Natural killer cell treated with Interleukin-12 subunit alpha and Interleukin-12 subunit beta and Interleukin-15 and Interleukin-18, amount 100 ng/mL, for 72 hours (primary cell): ENCODE results near the gene THRB. TPM values are rescaled to one million over a fixed set of nuclear protein-coding genes. Genes with fewer than 3 reads are reported as not detected.

Experiments
- ATAC-seq, 2 donors: fragments of 150-1000 bp; cut with Tn5 transposase in 1 of 2; sonication (Bioruptor Pico), chemical (Tn5 transposase) in 1 of 2; 2 replicates each; pipeline ENCODE4 v1.10.0; 2021
- DNase-seq: peaks from one replicate; pipeline ENCODE4 v3.0.0; 2022; ENCODE audit warnings: low spot score
- H3K27ac Mint-ChIP-seq, 2 donors: 1 replicate in 1 of 2; 2 replicates in 1 of 2; pipeline ENCODE4 v1.8.0; 2022; ENCODE audit warnings: mixed read lengths in 2 of 2, mild to moderate bottlenecking in 1 of 2, moderate library complexity in 1 of 2
- H3K27me3 Mint-ChIP-seq, 2 donors: 1 replicate in 1 of 2; 2 replicates in 1 of 2; pipeline ENCODE4 v1.8.0; 2022; ENCODE audit warnings: mixed read lengths in 2 of 2
- H3K36me3 Mint-ChIP-seq: one replicate; pipeline ENCODE4 v1.8.0; 2022; ENCODE audit warnings: mixed read lengths
- H3K4me1 Mint-ChIP-seq, 2 donors: 1 replicate in 1 of 2; 2 replicates in 1 of 2; pipeline ENCODE4 v1.8.0; 2022; ENCODE audit warnings: low read depth in 2 of 2, mixed read lengths in 2 of 2, mild to moderate bottlenecking in 1 of 2
- H3K4me3 Mint-ChIP-seq: one replicate; pipeline ENCODE4 v1.8.0; 2022; ENCODE audit warnings: mixed read lengths
- H3K9me3 Mint-ChIP-seq: 2 replicates; pipeline ENCODE4 v1.8.0; 2022; ENCODE audit warnings: mixed read lengths
- total RNA-seq, 2 donors: library from RNA; stranded (reverse); gene quantifications; one replicate each; pipeline ENCODE4 v1.2.3, GENCODE V29; 2022

The THRB gene
- total RNA-seq, 2 donors from 2014 or later: 0.22 TPM; not detected in 1

DNA sequence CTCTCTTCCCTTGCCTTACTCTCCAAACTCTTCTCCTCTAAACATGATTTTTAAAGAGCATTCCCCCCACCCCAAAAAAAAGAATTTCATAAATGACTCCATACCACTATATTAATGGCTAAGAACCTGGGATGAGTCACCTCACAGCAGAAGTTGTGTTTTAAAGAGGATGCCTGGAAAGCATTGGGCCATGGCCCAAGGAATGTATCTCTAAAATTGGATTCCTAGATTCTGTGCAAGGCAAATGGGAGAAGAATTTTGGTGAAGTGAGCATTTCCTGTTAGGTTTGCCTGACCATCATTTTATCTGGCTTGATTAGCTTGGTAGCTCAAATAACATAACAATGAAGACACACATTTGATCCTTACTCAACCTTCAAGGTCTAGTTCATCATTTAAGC is 298.1 kb downstream of the THRB start:
- Mint-ChIP-seq H3K4me3 (no peak overlapping the region), H3K36me3 (no peaks in the 10 kb centered on the region), H3K9me3 (no peaks in the 10 kb centered on the region), H3K27ac (no peak overlapping the region), H3K4me1 (no peaks in the 10 kb centered on the region), H3K27me3 (peaks cover 1 to 7% of the 10 kb centered on the region in 2 donors)
- ATAC-seq: no peak
- DNase-seq: no peak

DNA sequence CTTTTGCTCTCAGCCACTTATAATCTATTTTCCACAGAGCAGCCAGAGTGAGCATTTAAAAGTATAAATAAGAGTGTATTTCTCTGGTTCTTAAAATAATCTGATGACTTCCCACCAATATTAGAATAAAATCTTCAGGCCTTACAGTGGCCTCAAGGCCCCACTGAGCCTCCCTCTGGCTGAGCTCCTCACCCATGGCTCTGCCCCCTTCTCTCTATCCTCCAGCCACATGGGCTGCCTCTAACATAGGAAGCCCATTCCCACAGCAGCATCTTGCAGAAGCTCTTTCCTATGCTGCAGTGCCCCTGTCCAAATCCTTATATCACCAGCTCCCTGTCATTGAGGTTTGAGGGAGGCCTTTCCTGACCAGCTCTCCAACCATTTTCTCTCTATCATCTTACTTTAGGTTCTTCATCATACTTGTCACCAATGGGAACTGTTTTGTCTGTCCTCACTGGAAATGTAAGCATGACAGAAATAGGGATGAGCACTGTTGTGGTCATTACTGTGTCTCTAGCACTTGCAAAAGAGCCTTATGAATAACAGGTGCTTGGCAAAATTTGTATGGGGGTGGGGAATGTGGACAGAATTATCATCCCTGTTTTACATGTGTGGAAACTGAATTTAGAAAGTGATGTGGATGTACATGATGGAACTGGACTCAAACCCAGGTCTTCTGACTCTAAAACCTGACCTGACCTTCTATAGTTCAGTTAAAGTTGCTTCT is 299.0 kb downstream of the THRB start:
- H3K9me3 Mint-ChIP-seq: no peaks in the 10 kb centered on the region
- H3K4me1 Mint-ChIP-seq: no peaks in the 10 kb centered on the region
- ATAC-seq (no peak), DNase-seq (no peak)
- H3K36me3 Mint-ChIP-seq: no peaks in the 10 kb centered on the region
- H3K27me3 Mint-ChIP-seq: peaks cover 0 to 7% of the 10 kb centered on the region in 2 donors
- H3K4me3 Mint-ChIP-seq: no peak overlapping the region
- H3K27ac Mint-ChIP-seq: no peak overlapping the region

DNA sequence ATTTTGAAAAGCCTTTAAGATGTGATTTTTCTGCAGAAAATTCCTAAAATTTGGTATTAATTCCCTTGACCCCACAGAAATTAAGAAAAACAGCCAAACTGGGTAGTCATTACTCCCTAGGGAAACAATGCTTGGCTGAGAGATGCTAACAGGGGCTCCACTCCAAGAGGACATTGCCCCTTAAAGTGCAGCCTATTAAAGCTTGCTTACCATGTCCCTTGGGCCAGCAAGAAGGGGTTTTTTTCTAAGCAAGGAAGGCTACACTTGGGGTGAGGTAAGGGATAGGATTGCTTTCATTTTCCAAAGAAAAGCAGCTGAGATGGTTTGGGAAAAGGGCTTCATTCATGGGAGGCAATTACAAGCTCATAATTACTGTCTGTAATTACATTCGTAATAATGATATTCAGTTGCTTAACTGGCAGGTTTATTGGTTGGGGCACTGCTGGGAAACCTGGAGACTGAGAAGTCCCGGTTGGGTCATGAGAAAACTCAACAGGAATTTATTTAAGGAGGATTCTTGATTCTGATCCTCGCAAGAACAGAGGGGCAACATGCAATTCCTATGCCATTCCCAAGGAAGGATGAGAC is 302.1 kb downstream of the THRB start:
- Mint-ChIP-seq H3K36me3 (no peaks in the 10 kb centered on the region), H3K9me3 (no peaks in the 10 kb centered on the region), H3K27ac (no peak overlapping the region), H3K4me3 (no peak overlapping the region), H3K27me3 (peaks cover 0 to 3% of the 10 kb centered on the region in 2 donors), H3K4me1 (no peaks in the 10 kb centered on the region)
- DNase-seq (no peak), ATAC-seq (no peak)

DNA sequence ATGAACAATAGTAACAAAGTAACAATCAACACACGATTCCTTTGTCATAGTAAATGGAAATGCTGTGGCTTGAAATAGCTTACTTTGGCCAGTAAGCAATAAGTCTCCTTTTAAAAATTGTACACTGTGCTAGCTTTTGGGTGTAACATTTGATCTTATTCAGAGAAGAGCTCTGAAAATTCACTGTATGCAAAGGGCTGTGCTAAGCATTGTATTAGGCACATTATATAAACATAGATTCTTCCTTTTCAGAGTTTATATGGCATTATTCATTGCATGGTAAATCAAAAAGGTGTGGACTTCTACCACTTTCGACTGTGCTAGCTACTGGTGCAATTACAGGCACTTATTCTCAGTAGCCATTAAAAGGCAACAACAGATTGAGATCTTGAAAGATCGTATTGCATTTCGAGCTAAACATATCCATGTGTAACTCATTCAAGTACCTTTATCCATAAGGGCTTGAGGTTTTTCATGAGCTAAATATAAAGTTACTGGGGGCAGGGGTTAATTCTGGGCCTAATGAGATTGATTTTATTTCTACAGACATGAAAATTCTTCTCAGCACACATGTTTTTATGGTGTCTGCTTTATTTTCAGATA is 302.7 kb downstream of the THRB start:
- H3K27me3 Mint-ChIP-seq: peaks cover 0 to 3% of the 10 kb centered on the region in 2 donors
- DNase-seq (no peak), ATAC-seq (no peak)
- H3K27ac Mint-ChIP-seq: no peak overlapping the region
- H3K36me3 Mint-ChIP-seq: no peaks in the 10 kb centered on the region
- H3K4me1 Mint-ChIP-seq: no peaks in the 10 kb centered on the region
- no peaks in the 10 kb centered on the region for H3K9me3 Mint-ChIP-seq
- H3K4me3 Mint-ChIP-seq: no peak overlapping the region

DNA sequence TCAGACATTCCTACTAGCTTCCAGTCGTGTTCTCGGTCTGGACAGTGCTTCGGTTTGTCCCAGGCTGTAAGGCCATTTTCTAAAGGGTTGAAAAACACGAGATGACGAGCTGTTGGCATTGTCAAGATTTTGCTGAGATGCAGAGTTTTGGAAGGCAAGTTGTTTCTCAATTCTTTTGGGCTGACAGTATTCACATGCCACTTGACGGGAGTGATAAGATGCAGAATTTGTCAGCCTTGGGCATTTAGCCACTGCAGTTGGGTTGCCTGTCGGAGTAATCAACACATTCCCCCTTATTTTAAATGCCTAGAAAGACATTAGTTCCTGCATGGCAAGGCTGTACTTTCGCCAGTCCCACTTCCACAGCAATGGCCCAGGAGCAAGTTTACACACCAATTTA is 304.4 kb downstream of the THRB start:
- Mint-ChIP-seq H3K4me1 (no peaks in the 10 kb centered on the region), H3K27me3 (no peaks in the 10 kb centered on the region), H3K27ac (no peak overlapping the region), H3K36me3 (no peaks in the 10 kb centered on the region), H3K9me3 (no peaks in the 10 kb centered on the region), H3K4me3 (no peak overlapping the region)
- ATAC-seq: no peak
- no peak for DNase-seq

DNA sequence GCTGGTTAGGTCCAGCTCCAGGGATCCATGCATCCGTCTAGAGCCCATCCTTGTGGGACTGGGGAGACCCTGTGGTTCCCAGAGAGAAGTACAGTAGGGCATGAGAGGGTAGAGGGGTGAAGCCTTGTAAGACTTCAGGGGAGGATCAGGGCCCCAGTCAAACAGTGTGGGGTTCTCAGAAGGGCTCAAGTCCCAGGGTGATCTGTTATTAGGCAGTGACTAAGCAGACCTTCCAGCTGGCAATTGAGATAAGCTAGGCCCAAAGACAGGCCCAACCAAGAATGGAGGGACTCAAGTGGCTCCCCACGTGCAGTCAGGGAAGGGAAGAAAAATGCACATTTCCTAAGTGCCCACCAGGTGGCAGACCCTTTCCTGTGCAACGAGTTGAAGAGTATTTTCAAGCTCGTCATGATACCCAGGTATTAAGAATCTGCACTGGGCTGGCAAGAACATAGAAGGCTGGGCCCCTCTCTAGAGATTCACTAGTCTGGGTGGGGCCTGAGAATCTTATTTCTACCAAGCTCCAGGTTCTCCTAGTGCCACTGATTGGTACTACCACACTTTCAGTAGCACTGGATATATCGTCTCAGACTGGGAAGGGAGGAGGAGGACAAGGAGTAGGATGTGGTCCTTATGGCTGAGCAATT is 308.8 kb downstream of the THRB start:
- Mint-ChIP-seq H3K4me3 (no peak overlapping the region), H3K36me3 (no peaks in the 10 kb centered on the region), H3K9me3 (no peaks in the 10 kb centered on the region), H3K27me3 (no peaks in the 10 kb centered on the region), H3K27ac (no peak overlapping the region), H3K4me1 (no peaks in the 10 kb centered on the region)
- no peak for DNase-seq
- ATAC-seq: peak; percentile 52 to 58

DNA sequence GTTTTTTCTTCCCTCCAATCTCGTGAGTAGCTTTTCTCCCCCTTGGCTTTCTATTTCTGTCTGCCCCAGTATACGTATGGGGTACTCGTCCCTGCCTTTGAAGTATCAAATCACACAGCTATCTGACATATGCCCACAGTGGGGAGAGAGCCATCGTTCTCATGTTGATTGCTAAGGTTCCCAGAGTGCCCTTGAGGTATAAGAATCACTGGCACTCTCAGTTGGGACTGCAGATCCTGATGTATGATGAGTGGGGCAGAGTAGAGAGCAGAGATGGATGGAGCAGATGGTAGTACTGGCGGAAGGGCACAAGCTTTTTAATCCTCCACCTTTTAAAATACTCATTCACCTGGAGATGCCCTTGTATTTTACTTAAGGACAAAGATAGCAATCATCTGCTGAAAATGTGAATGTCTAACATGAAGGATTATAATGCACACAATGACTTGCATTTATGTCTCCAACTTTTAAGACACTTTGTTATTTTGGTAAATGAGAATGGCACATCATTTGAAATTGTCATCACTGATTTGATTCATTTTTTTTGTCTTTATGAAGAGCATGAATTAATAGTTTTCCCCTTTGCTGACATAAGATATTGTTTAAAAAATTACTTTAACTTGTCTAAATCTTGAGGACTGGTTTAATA is 310.0 kb downstream of the THRB start:
- ATAC-seq: no peak
- Mint-ChIP-seq H3K27ac (peak overlapping the region in 1 of 2 donors; percentile 12), H3K27me3 (no peaks in the 10 kb centered on the region), H3K9me3 (no peaks in the 10 kb centered on the region), H3K4me1 (no peaks in the 10 kb centered on the region), H3K36me3 (no peaks in the 10 kb centered on the region), H3K4me3 (no peak overlapping the region)
- no peak for DNase-seq

DNA sequence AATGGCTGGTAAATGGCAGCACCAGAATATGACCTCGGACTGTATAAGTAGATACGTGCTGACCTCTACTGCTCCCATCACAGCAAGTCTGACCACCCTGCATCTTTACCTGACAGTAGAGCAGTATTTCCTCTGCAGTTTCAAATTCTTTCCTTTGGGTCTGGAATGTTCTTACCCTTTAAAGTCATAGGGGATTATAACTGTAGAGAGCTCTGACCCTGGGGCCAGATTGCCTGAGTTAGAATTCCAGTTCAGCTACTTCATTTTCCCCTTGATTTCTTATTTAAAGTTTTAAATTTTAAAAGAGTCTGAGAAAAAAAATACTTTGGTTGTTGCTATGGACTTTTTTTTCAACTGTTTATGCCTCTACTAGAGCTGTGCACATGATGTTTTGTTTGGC is 311.9 kb downstream of the THRB start:
- Mint-ChIP-seq H3K9me3 (no peaks in the 10 kb centered on the region), H3K36me3 (no peaks in the 10 kb centered on the region), H3K4me1 (no peaks in the 10 kb centered on the region), H3K4me3 (no peak overlapping the region), H3K27me3 (no peaks in the 10 kb centered on the region), H3K27ac (no peak overlapping the region)
- DNase-seq: no peak
- ATAC-seq: no peak

DNA sequence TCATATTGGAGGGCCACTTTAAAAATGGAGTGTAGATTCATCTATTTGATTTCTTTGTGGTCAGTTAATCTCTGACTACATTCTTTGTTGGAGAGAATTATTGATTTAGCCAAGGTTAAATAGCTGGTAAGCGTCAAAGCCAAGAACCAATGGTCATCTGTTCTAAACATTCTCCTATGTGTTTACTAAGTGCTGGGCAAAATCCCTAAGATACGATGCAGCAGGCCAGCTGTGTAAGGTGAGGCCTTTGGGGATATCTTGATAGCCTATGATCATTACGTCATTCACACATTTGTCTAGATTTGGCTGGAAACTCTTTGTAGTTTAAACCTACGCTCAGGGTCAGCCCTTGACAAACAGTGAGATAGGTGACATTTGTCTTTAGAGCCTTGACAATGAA is 313.4 kb downstream of the THRB start:
- no peaks in the 10 kb centered on the region for H3K36me3 Mint-ChIP-seq
- H3K9me3 Mint-ChIP-seq: no peaks in the 10 kb centered on the region
- no peaks in the 10 kb centered on the region for H3K27me3 Mint-ChIP-seq
- H3K27ac Mint-ChIP-seq: no peak overlapping the region
- no peak for ATAC-seq
- no peaks in the 10 kb centered on the region for H3K4me1 Mint-ChIP-seq
- no peak for DNase-seq
- H3K4me3 Mint-ChIP-seq: no peak overlapping the region

DNA sequence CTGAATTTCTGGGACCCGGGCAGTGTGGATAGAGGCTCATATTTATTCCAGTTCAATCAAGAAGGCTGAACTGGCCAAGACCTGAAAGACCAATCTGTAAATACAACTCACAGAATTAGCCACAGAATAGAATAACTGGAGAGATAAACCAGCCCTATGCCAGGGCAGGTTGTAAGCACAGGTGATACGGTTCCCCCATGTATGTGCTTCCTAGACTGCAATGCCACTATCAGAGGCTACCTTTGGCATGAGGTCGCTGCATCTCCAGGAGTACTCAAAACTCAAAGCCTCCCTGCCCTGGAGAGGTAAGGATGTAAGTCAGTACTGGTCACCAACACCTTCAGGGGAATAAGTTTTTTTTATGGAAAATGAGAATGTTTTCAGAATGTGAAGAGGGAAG is 314.0 kb downstream of the THRB start:
- H3K27me3 Mint-ChIP-seq: no peaks in the 10 kb centered on the region
- no peak for DNase-seq
- H3K27ac Mint-ChIP-seq: no peak overlapping the region
- H3K9me3 Mint-ChIP-seq: no peaks in the 10 kb centered on the region
- H3K4me1 Mint-ChIP-seq: no peaks in the 10 kb centered on the region
- ATAC-seq: peak in 1 of 2 donors; percentile 28
- no peak overlapping the region for H3K4me3 Mint-ChIP-seq
- H3K36me3 Mint-ChIP-seq: no peaks in the 10 kb centered on the region

DNA sequence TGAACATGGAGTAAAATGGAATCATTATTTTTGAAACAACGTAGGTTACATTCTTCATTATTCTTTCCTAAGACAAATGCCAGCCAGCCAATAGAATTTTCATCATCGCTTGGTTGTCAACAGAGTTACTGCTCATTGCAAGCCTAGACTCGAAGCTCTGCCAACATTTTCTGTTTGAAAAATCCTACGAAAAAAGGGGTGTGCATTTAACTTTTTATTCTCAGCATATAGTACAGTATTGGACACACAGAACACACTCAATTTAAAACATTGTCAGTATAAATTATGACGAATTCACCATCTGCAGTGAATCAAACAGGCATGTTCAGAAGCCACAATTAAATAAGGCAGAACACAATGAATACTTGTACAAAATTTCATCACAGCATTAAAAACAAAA is 317.4 kb downstream of the THRB start:
- no peaks in the 10 kb centered on the region for H3K9me3 Mint-ChIP-seq
- no peaks in the 10 kb centered on the region for H3K27me3 Mint-ChIP-seq
- DNase-seq: no peak
- no peaks in the 10 kb centered on the region for H3K36me3 Mint-ChIP-seq
- ATAC-seq: no peak
- no peak overlapping the region for H3K4me3 Mint-ChIP-seq
- no peaks in the 10 kb centered on the region for H3K4me1 Mint-ChIP-seq
- no peak overlapping the region for H3K27ac Mint-ChIP-seq

DNA sequence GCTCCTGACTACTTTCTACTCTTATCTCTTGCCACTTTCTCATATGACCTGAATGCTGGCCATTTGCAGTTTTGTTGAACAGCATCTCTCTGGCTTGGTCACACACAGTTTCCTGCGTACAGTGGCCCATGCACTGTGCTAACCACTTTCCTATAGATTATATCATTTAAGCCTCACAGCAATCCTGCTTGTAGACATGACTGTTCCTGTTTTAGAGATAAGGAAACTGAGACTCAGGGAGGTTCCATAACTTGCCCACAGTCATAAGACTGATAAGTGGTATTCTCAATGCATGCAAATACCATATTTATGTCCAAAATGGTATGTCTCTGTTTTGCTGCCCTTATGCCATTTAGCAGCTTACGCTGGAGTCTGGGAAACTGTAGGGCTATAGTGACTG is 320.0 kb downstream of the THRB start:
- H3K27me3 Mint-ChIP-seq: no peaks in the 10 kb centered on the region
- no peak overlapping the region for H3K27ac Mint-ChIP-seq
- ATAC-seq (no peak), DNase-seq (no peak)
- no peaks in the 10 kb centered on the region for H3K4me1 Mint-ChIP-seq
- no peaks in the 10 kb centered on the region for H3K9me3 Mint-ChIP-seq
- H3K4me3 Mint-ChIP-seq: no peak overlapping the region
- no peaks in the 10 kb centered on the region for H3K36me3 Mint-ChIP-seq

DNA sequence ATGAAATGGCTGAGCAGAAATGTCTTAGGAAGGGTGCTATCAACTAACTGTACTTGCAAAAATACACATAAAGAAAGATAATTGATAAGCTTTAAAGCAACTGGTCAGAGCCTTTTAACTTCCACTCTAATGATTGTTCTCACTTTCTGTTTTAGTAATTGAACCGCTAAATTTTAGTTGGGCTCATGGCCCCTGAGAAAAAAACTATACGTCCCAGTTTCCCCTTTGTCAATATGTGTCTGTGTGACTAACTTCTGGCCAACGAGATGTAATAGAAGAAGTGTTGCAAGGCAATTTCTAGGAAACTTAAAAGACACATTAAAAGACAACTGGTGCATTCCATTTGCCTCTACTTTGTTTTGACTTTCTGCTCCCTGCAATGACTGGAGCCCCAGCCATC is 325.7 kb downstream of the THRB start:
- Mint-ChIP-seq H3K27ac (peak overlapping the region in 1 of 2 donors; percentile 38), H3K27me3 (peaks cover 0 to 7% of the 10 kb centered on the region in 2 donors), H3K36me3 (no peaks in the 10 kb centered on the region), H3K4me1 (peaks cover 0 to 3% of the 10 kb centered on the region in 2 donors), H3K4me3 (peak overlapping the region; percentile 30), H3K9me3 (no peaks in the 10 kb centered on the region)
- DNase-seq (no peak), ATAC-seq (peak; percentile 57 to 72)

DNA sequence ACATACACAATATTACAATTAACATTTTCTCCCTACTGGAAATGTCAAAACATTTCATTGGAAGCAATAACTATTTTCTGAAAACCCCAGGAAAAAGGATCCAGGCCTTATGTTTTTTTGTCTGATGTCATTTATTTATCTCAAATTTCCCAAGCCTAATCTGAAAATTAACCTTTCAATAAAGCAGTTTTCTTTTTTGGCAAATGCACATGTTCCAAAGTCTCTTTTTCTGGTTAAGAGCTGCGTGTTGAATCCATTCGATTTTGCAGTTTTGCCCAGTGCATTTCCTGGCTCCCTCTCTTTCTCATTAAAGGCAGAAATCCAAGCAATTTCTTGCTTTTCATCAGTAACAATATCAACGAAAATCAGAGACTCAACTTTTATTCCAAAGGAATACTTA is 327.2 kb downstream of the THRB start:
- H3K27me3 Mint-ChIP-seq: peaks cover 0 to 7% of the 10 kb centered on the region in 2 donors
- no peaks in the 10 kb centered on the region for H3K9me3 Mint-ChIP-seq
- H3K27ac Mint-ChIP-seq: no peak overlapping the region
- H3K36me3 Mint-ChIP-seq: no peaks in the 10 kb centered on the region
- H3K4me1 Mint-ChIP-seq: peaks cover 0 to 3% of the 10 kb centered on the region in 2 donors
- no peak for DNase-seq
- ATAC-seq: no peak
- no peak overlapping the region for H3K4me3 Mint-ChIP-seq
